Peyer's patch (tissue), 4 donors: Measurements from ENCODE around the gene IMPDH2.

ENCODE experiments used
- CTCF ChIP-seq, 6 experiments: fragments of 450-650 bp in 4 of 6; fragments of 200-600 bp in 2 of 6; sonication (generic) in 1 of 6; IDR thresholded peaks; one replicate each; pipeline ENCODE4 v1.5.1; 2017 to 2019; ENCODE audit warnings: antibody characterized with exemption in 6 of 6, mild to moderate bottlenecking in 3 of 6, moderate library complexity in 1 of 6
- POLR2A ChIP-seq, 2 donors: fragments of 450-650 bp; IDR thresholded peaks; one replicate each; pipeline ENCODE4 v1.5.1; 2017; ENCODE audit warnings: antibody characterized with exemption in 2 of 2, mild to moderate bottlenecking in 2 of 2, moderate library complexity in 2 of 2

GRCh38 chr3:49026536-49026935 lies 2.7 kb downstream of the IMPDH2 start:
- TF ChIP-seq CTCF (IDR thresholded peaks at IDR 0.05) (no peak), POLR2A (IDR thresholded peaks at IDR 0.05) (no peak)
